ENCODE measurements around the gene NEK10. TPM values are rescaled to one million over a fixed set of nuclear protein-coding genes. Genes with fewer than 3 reads are reported as not detected.

NEK10 gene
- polyA plus RNA-seq, 1 experiment: 3.0 TPM

DNA sequence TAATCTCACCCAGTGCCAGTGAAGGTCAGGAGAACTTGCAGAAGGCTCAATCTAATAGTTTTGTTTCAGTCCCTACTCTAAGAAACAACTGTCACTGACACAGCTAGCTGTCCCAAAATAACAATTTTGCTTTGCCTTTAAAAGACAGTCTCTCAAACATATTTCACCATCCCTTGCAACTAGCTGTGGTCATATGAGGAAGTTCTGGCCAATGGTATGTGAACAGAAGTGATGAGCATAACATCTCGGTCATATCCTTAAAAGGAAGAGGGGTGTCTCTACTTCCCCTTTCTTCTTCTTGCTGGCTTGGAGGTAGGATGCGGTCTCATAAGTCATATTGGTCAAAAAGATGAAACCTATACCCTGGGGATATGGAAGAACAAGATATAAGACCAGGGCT is 198.1 kb downstream of the NEK10 start:
- ChIA-PET CTCF (interaction anchor here (2.8 kb wide), 1 partner anchor 37 kb away, joined by 10 read pairs; no protein-coding TSS in a partner anchor), POLR2A (no interaction called here)
- no peak overlapping the region for H3K4me3 ChIP-seq (ENCODE audit: low read depth, low read length)
- no peak overlapping the region for H3K27ac ChIP-seq (ENCODE audit: low read depth, low read length)
- H3K27me3 ChIP-seq (ENCODE audit: control insufficient read depth, insufficient read depth, low read length): no peaks in the 10 kb centered on the region
- no peak for DNase-seq (ENCODE audit: low read depth, low spot score)
- TF ChIP-seq, protein P1, sequence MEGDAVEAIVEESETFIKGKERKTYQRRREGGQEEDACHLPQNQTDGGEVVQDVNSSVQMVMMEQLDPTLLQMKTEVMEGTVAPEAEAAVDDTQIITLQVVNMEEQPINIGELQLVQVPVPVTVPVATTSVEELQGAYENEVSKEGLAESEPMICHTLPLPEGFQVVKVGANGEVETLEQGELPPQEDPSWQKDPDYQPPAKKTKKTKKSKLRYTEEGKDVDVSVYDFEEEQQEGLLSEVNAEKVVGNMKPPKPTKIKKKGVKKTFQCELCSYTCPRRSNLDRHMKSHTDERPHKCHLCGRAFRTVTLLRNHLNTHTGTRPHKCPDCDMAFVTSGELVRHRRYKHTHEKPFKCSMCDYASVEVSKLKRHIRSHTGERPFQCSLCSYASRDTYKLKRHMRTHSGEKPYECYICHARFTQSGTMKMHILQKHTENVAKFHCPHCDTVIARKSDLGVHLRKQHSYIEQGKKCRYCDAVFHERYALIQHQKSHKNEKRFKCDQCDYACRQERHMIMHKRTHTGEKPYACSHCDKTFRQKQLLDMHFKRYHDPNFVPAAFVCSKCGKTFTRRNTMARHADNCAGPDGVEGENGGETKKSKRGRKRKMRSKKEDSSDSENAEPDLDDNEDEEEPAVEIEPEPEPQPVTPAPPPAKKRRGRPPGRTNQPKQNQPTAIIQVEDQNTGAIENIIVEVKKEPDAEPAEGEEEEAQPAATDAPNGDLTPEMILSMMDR (IDR thresholded peaks at IDR 0.05; ENCODE audit: low read depth, low read length): no peak
- no peaks in the 10 kb centered on the region for H3K9me3 ChIP-seq (ENCODE audit: control insufficient read depth, insufficient read depth, low read length)

DNA sequence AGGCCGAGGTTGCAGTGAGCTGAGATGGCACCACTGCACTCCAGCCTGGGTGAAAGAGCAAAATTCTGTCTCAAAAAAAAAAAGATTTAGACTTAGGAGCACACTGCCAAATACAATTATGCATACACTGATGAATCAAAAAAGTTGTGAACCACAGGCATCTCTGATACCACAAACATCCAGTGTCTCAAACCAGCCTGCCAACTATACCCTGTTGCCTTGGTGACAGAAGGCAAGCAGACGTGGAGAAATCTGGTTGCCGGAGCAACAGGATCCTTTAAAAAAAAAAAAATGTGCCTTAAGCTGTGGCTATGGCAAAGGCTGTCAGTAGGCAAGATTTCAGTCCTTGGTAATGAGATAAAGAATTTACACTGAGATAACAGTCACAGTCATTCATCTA is 202.3 kb downstream of the NEK10 start:
- ChIA-PET CTCF (interaction anchor here (1.1 to 1.6 kb wide), 2 partner anchors 42 to 88 kb away, joined by 3 read pairs; no protein-coding TSS in a partner anchor), POLR2A (no interaction called here)
- TF ChIP-seq, protein P1 (IDR thresholded peaks at IDR 0.05; ENCODE audit: low read depth, low read length): no peak
- H3K9me3 ChIP-seq (ENCODE audit: control insufficient read depth, insufficient read depth, low read length): no peaks in the 10 kb centered on the region
- peak; percentile 68 for DNase-seq (ENCODE audit: low read depth, low spot score)
- no peak overlapping the region for H3K4me3 ChIP-seq (ENCODE audit: low read depth, low read length)
- H3K27ac ChIP-seq (ENCODE audit: low read depth, low read length): no peak overlapping the region
- H3K27me3 ChIP-seq (ENCODE audit: control insufficient read depth, insufficient read depth, low read length): no peaks in the 10 kb centered on the region

DNA sequence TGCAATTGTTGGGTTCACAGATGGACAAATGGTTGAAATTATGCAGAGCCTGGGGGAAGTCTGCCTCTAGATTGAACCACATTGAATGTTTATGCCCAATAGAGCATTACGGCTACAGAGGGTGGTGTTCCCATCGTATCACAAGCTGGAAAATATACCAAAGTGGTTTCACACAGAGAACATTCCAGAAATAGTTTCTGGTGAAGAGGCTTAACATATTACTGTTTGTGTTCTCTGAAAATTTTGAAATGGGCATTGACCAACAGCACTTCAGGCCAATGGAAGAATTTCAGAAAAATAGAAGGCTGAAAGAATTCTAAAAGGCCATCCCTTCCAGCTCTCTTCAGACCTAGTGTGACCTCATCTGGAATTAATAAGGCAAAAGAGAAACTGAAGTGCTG is 203.9 kb downstream of the NEK10 start:
- POLR2A ChIA-PET: no interaction called here
- CTCF ChIA-PET: interaction anchor here (2.4 kb wide), 1 partner anchor 31 kb away, joined by 10 read pairs; no protein-coding TSS in a partner anchor
- Histone ChIP-seq H3K9me3 (ENCODE audit: control insufficient read depth, insufficient read depth, low read length) (no peaks in the 10 kb centered on the region), H3K27me3 (ENCODE audit: control insufficient read depth, insufficient read depth, low read length) (no peaks in the 10 kb centered on the region), H3K4me3 (ENCODE audit: low read depth, low read length) (no peak overlapping the region), H3K27ac (ENCODE audit: low read depth, low read length) (no peak overlapping the region)
- TF ChIP-seq, protein P1 (IDR thresholded peaks at IDR 0.05; ENCODE audit: low read depth, low read length): no peak
- DNase-seq (ENCODE audit: low read depth, low spot score): peak; percentile 11

DNA sequence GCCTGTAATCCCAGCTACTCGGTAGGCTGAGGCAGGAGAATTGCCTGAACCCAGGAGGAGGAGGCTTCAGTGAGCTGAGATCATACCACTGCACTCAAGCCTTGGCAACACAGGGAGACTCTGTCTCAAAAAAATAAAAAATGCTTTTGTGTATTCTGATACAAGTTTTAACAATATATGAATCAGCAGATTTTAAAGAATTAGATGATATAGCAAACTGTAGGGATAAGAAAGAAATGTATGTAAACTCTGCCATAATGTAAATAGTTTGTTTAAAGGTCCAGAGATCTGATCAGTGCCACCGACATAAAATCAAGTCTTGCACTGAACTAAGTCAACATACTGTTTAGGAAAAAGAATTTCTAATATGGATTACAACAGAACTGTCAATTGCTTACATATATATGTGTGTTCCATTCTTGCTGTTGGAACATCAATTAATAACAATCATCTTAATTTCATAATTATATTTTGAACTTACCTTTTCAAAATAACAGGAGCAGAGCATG is 208.3 kb downstream of the NEK10 start:
- Histone ChIP-seq H3K9me3 (ENCODE audit: control insufficient read depth, insufficient read depth, low read length) (no peaks in the 10 kb centered on the region), H3K27ac (ENCODE audit: low read depth, low read length) (no peak overlapping the region), H3K27me3 (ENCODE audit: control insufficient read depth, insufficient read depth, low read length) (no peaks in the 10 kb centered on the region), H3K4me3 (ENCODE audit: low read depth, low read length) (no peak overlapping the region)
- DNase-seq (ENCODE audit: low read depth, low spot score): no peak
- POLR2A ChIA-PET: no interaction called here
- CTCF ChIA-PET: interaction anchor here (1.6 kb wide), 1 partner anchor 93 kb away, joined by 4 read pairs; no protein-coding TSS in a partner anchor
- TF ChIP-seq, protein P1 (IDR thresholded peaks at IDR 0.05; ENCODE audit: low read depth, low read length): no peak

DNA sequence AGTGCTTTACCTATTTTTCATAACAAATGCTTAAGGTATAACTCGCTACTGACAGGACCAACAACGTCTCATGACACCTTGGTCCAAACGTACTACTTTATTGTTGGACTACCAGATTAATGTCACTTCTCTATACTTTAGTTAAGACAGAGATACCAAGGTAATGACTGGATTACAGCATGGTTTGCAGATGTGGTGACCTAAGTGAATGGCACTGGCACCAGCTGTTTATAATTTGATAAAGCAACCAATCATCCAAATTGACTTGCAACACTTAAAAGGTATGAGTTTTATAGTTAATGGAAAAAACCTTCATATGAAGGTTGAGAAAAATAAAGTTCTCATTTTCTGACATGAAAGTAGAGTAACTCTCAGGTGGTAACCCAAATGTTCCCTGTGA is 209.0 kb downstream of the NEK10 start:
- no peak overlapping the region for H3K4me3 ChIP-seq (ENCODE audit: low read depth, low read length)
- CTCF ChIA-PET: interaction anchor here (1.6 kb wide), 1 partner anchor 94 kb away, joined by 4 read pairs; no protein-coding TSS in a partner anchor
- H3K27ac ChIP-seq (ENCODE audit: low read depth, low read length): no peak overlapping the region
- POLR2A ChIA-PET: no interaction called here
- DNase-seq (ENCODE audit: low read depth, low spot score): no peak
- TF ChIP-seq, protein P1 (IDR thresholded peaks at IDR 0.05; ENCODE audit: low read depth, low read length): no peak
- no peaks in the 10 kb centered on the region for H3K9me3 ChIP-seq (ENCODE audit: control insufficient read depth, insufficient read depth, low read length)
- no peaks in the 10 kb centered on the region for H3K27me3 ChIP-seq (ENCODE audit: control insufficient read depth, insufficient read depth, low read length)

Data from AG04450 (cell line).